ENCODE data around the gene UBE4B. TPM values are rescaled to one million over a fixed set of nuclear protein-coding genes. Genes with fewer than 3 reads are reported as not detected.
"Not testable (repeated sequence)": the region's sequence is repeated elsewhere in the genome, so short reads cannot be mapped to it uniquely, and the experiment has no call there.

UBE4B gene
- total RNA-seq, 1 donor from 2014 or later = 17.3 TPM

DNA sequence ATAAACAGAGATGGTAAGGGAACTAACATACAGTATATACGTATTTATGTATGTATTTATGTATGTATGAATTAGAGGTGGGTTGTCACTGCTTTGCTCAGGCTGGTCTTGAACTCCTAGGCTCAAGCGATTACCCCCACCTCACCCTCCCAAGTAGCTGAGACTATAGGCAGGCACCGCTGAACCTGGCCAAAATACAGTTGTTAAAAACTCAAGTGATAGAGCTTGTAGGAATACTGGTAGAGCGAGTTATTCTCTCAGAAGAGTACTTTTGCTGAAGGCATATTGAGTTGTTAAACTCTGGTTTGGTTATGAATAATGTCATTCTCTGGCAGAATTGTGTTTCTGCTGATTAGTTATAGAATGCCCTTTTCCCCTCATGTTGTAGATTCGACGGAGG, 38.9 kb downstream of the UBE4B start:
- DNase-seq (ENCODE audit: low read depth, low spot score) = no peak

DNA sequence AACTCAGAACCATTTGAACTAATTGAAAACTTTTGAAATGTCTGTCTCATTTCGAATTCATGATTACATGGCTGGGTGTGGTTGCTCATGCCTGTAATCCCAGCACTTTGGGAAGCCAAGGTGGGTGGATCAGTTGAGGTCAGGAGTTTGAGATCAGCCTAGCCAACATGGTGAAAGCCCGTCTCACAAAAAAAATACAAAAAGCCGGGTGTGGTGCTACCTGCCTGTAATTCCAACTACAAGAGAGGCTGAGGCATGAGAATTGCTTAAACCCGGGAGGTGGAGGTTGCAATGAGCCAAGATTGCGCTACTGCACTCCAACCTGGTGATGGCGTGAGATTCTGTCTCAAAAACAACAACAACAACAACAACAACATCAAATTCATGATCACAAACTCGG, 40.6 kb downstream of the UBE4B start:
- DNase-seq (ENCODE audit: low read depth, low spot score) = not testable (repeated sequence)

DNA sequence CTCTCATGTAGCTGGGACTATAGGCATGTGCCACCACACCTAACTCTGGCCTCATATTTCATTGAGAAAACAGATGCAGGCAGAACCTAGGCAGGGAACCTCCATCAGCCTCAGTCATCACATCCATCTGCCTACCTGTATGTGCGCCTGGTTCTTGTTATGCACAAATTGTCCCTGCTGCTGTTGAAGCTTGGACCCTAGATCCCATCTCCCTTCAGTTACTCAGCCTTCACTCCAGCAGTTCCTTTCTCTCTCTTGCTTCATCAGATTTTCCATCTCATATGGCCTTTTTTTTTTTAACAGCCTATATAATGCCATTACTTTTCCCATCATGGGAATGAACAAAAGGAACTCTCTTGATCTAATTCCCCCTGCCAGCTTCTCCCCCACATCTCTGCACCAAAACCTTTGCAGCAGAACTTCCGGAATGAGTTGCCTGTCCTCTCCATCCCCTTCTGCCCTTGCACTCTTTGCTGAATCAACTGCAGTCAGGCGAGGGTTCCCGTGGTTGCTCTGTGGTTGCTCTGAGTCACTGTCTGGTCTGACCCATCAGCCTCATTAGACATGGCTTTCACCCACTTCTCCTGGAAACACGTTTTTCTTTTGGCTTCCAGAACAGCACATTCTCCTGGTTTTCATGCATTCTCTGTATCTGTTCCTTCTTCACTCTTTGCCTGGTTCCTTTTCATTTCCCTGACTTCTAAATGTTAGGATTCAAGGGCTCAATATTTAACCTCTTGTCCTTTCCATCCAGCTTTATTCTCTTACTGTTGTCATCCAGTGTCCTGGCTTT, 41.5 kb downstream of the UBE4B start:
- peak; percentile 32 for DNase-seq (ENCODE audit: low read depth, low spot score)

DNA sequence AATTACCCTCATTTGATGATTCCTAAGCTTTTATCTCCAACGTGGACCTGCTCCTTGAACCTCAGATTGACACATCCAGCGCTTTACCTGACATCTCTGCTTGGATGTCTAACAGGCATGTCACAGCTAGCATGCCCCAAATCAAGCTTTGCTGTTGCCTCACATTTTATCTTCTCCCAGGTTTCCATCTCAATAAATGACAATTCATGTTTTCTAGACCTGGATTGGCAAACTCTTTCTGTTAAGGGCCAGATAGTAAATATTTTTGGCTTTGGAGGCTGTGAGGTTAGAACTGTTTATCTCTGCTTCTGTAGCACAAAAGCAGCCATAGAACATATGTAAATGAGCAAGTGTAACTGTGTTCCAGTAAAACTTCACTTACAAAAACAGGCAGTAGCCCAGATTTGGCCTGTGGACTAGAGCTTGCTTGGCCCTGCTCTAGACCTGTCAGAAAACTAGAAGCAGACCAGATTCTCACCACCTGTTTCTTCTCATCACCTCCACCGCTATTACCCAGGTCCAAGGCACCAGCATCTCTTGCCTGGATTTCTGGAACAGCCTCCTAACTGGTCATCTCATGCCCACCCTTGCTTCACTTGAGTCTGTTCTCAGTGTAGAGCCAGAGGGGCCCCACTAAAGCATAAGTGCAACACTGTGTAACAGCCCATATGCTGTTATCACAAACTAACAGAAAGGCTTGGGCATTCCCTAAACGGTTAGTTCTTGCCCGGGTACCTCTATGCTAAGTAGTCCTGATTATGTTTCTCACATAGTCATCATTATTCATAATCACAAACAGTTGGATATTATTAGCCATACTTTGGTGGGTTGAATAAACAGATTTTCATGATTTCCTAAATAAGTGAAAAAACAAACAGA, 42.3 kb downstream of the UBE4B start:
- no peak for DNase-seq (ENCODE audit: low read depth, low spot score)

DNA sequence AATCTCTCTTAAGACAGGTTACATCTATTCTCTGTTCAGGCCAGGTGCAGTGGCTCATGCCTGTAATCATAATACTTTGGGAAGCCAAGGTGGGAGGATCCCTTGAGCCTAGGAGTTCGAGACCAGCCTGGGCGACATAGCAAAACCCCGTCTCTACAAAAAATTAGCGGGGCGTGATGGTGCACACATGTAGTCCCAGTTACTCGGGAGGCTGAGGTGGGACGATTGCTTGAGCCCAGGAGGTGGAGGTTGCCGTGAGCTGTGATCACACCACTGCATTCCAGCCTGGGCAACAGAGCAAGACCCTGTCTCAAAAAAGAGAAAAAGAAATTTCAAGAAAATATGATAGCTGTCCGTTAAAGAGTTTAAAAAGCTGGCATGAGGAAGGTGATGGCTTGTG, 43.0 kb downstream of the UBE4B start:
- DNase-seq (ENCODE audit: low read depth, low spot score) = no peak

DNA sequence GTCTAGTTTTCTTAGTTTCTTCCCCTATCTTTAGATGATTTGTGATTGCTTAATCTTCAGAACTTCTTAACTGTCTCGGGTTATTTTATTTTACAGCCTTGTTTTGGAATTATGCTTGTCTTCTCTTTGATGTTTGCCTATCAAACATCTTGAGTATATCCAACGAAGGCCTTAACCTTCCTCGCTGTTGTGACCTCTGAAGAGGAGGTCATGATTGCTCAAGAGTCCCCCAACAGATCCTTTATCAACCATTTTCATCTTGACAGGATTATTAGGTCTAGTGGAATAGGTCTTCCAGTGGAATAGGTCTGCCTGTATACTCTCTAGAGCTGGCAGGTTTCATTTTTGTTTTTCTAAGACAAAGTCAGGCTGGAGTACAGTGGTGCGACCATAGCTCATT, 45.7 kb downstream of the UBE4B start:
- no peak for DNase-seq (ENCODE audit: low read depth, low spot score)

DNA sequence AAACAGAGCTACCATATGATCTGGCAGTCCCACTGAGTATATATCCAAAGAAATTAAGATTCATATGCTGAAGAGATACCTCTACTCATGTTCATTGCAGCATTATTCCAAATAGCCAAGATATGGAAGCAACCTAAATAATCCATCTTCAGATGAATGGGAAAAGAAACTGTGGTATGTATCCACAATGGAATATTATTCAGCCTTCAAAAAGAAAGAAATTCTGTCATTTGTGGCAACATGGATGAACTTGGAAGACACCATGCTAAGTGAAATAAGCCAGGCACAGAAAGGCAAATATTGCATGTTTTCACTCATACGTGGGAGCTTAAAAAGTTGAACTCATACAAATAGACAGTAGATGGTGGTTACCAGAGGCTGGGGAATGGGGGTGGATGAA, 47.8 kb downstream of the UBE4B start:
- DNase-seq (ENCODE audit: low read depth, low spot score) = no peak

DNA sequence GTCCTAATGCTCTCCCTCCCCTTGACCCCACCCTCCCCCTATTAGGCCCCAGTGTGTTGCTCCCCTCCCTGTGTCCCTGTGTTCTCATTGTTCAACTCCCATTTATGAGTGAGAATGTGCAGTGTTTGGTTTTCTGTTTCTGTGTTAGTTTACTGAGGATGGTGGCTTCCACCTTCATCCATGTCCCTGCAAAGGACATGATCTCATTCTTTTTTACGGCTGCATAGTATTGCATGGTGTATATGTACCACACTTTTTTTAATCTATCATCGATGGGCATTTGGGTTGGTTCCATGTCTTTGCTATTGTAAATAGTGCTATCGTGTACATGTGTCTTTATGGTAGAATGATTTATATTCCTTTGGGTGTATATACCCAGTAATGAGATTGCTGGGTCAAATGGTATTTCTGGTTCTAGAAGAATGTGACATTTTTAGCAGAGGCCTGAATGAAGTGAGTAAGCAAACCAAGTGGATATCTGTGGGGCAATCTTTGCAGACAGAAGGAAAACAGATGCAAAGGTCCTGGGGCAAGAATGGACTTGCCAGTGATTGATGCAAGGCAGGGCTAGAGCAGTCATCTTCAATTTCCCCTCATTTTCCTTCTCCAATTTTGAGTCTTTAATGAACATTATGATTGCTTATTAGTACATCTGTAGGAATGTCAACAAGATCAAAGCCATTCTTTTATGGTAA, 50.2 kb downstream of the UBE4B start:
- DNase-seq (ENCODE audit: low read depth, low spot score) = no peak

DNA sequence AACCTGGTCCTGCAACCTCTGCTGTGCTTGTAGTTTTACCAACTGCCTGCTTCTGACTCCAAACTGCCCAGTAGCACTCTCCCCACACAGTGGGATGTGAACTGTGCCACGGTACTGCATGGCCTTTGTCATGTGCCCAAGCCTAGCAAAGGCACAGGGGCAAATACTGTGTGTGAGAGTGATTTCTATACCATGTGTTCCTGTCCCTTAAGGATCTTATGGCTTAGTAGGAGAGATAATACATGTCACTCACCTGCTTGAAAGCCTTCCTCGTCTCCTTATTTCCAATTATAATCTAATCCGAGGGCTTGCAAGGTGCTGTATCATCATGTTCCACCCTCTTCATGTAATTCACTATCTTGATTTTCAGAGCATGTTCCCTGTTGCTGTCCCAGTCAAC, 51.3 kb downstream of the UBE4B start:
- DNase-seq (ENCODE audit: low read depth, low spot score) = no peak

DNA sequence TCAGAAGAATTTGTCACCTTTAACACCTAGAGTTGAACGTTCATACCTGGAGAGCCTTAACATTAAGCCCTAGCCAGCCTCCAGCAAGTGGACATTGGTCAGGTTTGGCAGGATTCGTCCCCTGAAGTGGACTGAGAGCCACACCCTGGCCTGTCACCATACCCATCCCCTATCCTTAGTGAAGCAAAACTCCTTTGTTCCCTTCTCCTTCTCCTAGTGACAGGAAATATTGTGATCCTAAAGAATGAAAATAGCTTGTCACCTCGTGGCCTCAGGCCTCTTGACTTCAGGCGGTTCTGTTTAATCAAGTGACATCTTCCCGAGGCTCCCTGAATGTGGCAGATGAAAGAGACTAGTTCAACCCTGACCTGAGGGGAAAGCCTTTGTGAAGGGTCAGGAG, 52.3 kb downstream of the UBE4B start:
- DNase-seq (ENCODE audit: low read depth, low spot score) = no peak

DNA sequence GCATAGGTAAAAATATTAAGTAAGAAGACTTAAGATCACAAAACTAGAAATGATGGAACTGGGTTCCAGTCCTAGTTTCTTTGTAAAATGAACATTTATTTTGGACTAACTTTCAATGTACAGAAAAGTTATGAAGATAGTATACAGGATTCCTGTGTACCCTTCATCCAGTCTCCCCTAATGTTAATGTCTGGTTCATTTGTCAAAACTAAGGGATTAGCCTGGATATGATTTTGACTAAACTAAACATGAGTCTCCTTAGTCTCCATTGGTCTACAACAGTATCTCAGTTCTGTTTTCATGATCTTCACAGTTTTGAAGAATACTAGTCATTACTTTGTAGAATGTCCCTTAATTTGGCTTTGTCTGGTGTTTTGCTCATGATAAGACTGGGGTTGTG, 54.5 kb downstream of the UBE4B start:
- no peak for DNase-seq (ENCODE audit: low read depth, low spot score)

DNA sequence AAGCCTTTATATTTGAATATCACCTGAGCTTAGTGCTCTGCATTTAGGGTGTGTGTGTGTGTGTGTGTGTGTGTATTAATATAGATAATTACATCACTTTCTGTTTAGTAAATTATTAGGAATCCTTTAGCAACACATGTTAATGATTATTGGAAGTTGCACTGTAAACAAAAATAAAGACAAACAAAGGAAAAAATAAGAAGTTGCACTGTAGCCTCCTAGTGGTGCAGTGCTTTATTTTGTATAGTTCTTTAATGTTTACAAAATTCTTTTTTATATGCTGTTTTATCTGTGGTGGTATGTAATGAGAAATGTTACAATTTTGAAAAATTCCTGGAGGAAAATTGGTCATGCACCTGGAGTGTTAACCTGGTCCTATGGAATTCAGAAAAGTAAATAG, 69.2 kb downstream of the UBE4B start:
- no peak for DNase-seq (ENCODE audit: low read depth, low spot score)

DNA sequence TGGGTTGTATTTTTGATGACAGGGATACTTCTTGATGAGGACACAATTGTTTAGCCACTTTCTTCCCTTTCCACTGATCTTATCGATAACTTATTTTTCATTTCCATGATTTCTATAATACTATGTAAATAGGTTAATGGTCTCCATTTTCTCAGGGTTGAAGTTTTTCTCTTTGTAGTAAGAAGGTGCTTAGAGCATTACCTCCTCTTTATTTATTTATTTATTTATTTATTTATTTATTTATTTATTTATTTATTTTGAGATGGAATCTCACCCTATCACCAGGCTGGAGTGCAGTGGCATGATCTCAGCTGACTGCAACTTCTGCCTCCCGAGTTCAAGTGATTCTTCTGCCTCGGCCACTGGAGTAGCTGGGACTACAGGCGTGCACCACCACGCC, 70.4 kb downstream of the UBE4B start:
- no peak for DNase-seq (ENCODE audit: low read depth, low spot score)

DNA sequence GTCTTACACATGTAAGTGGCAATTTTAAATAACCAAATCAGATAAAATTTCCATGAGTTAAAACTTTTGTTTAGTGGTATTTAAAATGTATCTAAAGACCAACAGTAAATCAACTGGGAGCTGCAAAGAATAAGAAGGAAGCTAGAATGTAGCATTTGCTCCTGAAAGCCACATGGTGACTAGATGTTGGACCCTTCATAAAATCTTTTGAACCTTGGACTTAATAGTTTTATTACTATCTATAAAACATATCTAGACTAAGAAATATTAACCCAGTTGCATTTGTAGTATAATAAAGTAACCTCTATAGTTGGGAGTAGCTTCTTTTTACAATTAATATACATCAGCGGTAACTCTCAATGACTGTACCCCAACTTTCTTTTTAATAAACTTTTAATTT, 72.1 kb downstream of the UBE4B start:
- no peak for DNase-seq (ENCODE audit: low read depth, low spot score)

DNA sequence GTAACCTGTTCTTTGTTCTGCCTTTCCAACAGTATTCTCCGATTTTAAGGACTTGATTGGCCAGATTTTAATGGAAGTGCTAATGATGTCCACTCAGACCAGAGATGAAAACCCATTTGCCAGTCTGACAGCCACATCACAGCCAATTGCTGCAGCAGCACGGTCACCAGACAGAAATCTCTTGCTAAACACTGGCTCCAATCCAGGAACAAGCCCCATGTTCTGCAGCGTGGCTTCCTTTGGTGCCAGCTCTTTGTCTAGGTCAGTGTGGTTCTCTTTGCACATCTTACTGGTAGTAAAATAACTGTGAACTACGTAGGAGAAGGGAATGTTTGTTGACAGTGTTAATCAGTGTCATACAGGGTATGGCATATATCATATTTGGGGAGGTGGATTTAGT, 72.7 kb downstream of the UBE4B start:
- no peak for DNase-seq (ENCODE audit: low read depth, low spot score)

DNA sequence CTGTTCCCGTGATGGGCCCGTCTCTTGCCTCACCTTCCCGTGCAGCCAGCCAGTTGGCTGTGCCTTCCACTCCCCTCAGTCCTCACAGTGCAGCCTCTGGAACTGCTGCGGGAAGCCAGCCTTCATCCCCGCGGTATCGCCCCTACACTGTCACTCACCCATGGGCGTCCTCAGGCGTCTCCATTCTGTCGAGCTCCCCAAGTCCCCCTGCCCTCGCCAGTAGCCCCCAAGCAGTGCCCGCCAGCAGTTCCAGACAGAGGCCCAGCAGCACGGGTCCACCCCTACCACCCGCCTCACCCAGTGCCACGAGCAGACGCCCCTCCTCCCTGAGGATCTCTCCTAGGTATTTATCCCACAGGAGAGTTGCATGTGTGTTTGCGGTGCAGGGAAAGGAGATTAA, 73.5 kb downstream of the UBE4B start:
- DNase-seq (ENCODE audit: low read depth, low spot score) = no peak

DNA sequence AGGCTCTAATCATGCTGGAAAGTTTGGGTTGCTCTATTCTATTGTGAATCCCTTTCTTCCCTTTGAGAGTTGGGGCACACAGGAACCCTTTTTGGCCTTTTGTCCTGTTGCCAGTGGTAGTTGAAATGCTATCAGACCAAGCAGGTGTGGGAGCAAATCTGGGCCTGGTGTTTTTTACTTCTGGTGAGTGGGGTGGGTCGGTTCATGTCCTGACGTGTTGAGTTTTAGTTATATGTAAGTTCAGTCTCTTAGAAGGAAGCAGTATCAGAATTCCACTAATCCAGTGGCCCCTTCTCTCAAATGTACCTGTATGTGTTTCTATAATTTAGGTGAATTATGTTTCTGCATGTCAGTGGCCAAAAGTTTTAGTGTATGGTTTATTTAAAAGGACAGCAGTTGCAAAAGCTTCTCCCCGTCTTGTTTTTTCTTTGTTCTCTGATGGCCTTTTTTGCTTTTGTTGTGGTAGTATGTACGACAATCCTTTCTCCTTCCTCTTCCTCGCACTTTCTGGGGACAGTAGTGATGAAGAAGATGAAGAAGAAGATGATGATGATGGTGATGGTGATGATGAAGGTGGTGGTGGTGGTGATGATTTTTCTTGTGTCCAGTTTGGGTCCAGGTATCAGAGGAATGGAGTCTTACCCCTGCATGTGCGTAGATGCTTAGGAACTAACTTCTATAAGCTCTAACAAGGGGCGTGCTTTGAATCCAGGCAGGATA, 74.2 kb downstream of the UBE4B start:
- no peak for DNase-seq (ENCODE audit: low read depth, low spot score)

DNA sequence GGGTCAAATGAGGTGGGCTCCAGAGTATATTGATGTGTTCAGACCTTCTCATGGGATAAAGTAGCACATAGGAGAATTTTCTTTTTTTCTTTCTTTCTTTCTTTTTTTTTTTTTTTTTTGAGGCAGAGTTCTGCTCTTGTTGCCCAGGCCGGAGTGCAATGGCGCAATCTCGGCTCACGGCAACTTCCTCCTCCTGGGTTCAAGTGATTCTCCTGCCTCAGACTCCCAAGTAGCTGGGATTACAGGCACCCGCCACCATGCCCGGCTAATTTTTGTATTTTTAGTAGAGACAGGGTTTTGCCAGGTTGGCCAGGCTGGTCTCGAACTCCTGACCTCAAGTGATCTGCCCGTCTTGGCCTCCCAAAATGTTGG, 74.7 kb downstream of the UBE4B start:
- DNase-seq (ENCODE audit: low read depth, low spot score) = not testable (repeated sequence)

DNA sequence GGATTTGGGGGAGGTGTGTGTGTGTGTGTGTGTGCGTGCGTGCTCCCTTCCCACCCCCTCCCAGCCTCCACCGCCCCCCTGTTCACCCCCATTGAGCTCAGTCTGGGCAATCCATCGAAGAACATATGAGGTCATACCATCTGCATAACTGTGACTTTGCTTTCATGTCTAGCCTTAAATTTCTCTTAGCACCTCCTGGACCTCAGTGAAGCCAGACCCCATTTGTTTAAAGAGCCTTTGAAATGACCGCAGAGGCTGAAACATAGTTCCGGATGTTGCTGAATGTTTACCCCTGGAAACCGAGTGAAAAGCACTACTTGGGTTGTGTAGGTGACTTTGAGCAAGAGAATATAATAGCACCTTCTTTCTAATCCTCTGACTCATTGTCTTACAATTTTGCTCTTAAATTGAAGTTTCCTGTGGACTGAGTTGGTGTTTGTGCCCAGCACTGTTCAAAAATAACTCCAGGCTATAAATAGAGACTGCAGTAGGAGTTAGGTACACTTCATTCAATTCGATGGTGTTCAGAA, 75.4 kb downstream of the UBE4B start:
- peak; percentile 75 for DNase-seq (ENCODE audit: low read depth, low spot score)

DNA sequence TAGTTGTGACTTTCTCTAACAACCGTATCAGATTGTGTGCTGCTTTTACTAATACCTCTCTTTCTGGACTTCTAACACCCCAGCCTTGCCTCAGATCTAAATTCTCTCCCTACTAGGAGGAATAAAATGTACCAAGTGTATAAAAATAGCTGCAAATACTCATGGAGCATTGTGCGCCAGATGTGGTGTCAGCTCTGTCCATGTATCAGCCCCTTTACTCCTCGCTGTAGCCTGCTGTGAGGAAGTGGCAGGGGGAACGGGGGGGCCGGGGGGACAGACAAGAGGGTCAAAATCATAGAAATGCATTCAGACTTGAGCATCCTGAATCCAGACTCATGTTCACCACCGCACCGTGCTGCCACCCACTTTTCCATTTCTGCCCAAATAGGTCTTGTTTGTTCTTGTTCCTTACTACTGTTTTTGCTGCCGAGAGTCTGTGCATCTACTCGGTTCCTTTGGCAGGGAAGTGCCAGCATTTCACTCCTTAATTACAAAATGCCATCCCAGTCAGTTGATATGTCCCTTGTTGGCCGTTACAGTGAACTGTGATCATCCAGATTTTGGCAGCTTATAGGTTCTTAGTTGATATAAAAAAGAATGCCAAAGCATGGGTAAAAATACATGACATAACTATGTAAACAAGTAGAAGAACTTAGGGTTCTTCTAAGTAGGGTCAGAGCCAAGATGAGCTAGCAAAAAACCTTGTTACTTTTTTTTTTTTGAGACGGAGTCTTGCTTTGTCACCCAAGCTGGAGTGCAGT, 76.4 kb downstream of the UBE4B start:
- no peak for DNase-seq (ENCODE audit: low read depth, low spot score)

DNA sequence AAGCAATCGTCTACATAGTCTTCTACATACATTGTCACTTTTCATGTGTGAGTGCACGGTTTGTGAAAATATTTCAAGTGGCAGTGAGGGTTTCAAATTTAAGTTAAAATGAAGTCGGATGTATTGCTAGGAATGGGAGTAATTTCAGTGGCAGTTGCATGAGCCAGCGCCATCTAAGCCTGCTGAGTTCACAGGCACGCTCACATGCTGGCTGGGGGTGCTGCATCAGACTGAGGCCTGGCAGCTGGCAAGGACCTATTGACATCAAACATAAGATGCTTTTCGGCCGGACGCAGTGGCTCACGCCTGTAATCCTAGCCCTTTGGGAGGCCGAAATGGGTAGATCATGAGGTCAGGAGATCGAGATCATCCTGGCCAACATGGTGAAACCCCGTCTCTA, 80.7 kb downstream of the UBE4B start:
- no peak for DNase-seq (ENCODE audit: low read depth, low spot score)

Data from pulmonary artery endothelial cell (primary cell).